Gastroesophageal sphincter (tissue), 4 donors: Measurements from ENCODE around the gene SLC51B. TPM values are rescaled to one million over a fixed set of nuclear protein-coding genes. Genes with fewer than 3 reads are reported as not detected.
A peak's percentile ranks its signal among the peaks of the same experiment; 100 is the strongest.
"Not testable (repeated sequence)": the region's sequence is repeated elsewhere in the genome, so short reads cannot be mapped to it uniquely, and the experiment has no call there.

Experiments used
- ATAC-seq: fragments of 150-250 bp; one replicate; pipeline ENCODE4 v1.9.1; 2016; ENCODE audit warnings: mild to moderate bottlenecking, moderate library complexity
- H3K27ac ChIP-seq, 4 donors: fragments of 200-600 bp; sonication (generic) in 3 of 4; 1 replicate in 3 of 4; 2 replicates in 1 of 4; pipeline ENCODE4 v1.5.1; 2016 to 2019
- H3K27me3 ChIP-seq: fragments of 200-600 bp; sonication (generic); one replicate; pipeline ENCODE4 v1.5.1; 2019
- H3K36me3 ChIP-seq, 2 donors: fragments of 200-600 bp; sonication (generic); one replicate each; pipeline ENCODE4 v1.5.1; 2019; ENCODE audit warnings: control low read depth in 1 of 2
- H3K4me1 ChIP-seq, 3 donors: fragments of 200-600 bp; sonication (generic); 1 replicate in 2 of 3; 2 replicates in 1 of 3; pipeline ENCODE4 v1.5.1; 2016 to 2019; ENCODE audit warnings: control low read depth in 2 of 3
- H3K4me3 ChIP-seq, 2 donors: fragments of 200-600 bp; sonication (generic); one replicate each; pipeline ENCODE4 v1.5.1; 2019; ENCODE audit warnings: mild to moderate bottlenecking in 1 of 2, moderate library complexity in 1 of 2
- H3K9me3 ChIP-seq, 3 donors: fragments of 200-600 bp; sonication (generic); one replicate each; pipeline ENCODE4 v1.5.1; 2017 to 2019; ENCODE audit warnings: control low read depth in 2 of 3
- CTCF ChIP-seq, 4 experiments: fragments of 200-600 bp in 2 of 4; fragments of 450-650 bp in 2 of 4; sonication (generic) in 1 of 4; IDR thresholded peaks; one replicate each; pipeline ENCODE4 v1.5.1; 2017 to 2019; ENCODE audit warnings: antibody characterized with exemption in 4 of 4, mild to moderate bottlenecking in 2 of 4, moderate library complexity in 2 of 4
- EP300 ChIP-seq: sonication (generic); formaldehyde crosslinking; IDR thresholded peaks from one replicate; pipeline ENCODE4 v1.6.1; 2017; ENCODE audit warnings: antibody characterized with exemption, mild to moderate bottlenecking
- POLR2A ChIP-seq, 2 donors: fragments of 450-650 bp; IDR thresholded peaks; one replicate each; pipeline ENCODE4 v1.6.1; 2017; ENCODE audit warnings: antibody characterized with exemption in 2 of 2, mild to moderate bottlenecking in 2 of 2, moderate library complexity in 1 of 2
- POLR2AphosphoS5 ChIP-seq: sonication (generic); formaldehyde crosslinking; IDR thresholded peaks from one replicate; pipeline ENCODE4 v1.6.1; 2017; ENCODE audit warnings: antibody characterized with exemption
- WGBS, 2 donors: methylation state at CpG; one replicate each; pipeline ENCODE4 v1.1.5; 2018; ENCODE audit warnings: low coverage in 1 of 2; 5-methylcytosine and 5-hydroxymethylcytosine counted together
- total RNA-seq, 4 donors: library from RNA; depleted of rRNA; stranded (reverse); fragments of >200 nt; gene quantifications; one replicate each; pipeline ENCODE4 v1.1.0, GENCODE V29; 2016

Gene SLC51B
- total RNA-seq, 4 donors from 2014 or later: not detected

GRCh38 chr15:65040461-65040860 lies 4.7 kb upstream of the SLC51B start:
- no peak overlapping the region for H3K27ac ChIP-seq
- H3K4me3 ChIP-seq: no peak overlapping the region
- no peaks in the 10 kb centered on the region for H3K27me3 ChIP-seq
- peaks cover 0 to 33% (median 4%) of the 10 kb centered on the region in 3 donors for H3K4me1 ChIP-seq
- H3K36me3 ChIP-seq: peaks cover 0 to 6% of the 10 kb centered on the region in 2 donors
- 79 to 87% methylated on average over 5 to 6 of the region's 6 CpGs for WGBS, 2 donors
- H3K9me3 ChIP-seq: no peaks in the 10 kb centered on the region
- no peak for TF ChIP-seq POLR2A (IDR thresholded peaks at IDR 0.05)
- no peak for TF ChIP-seq CTCF (IDR thresholded peaks at IDR 0.05)
- no peak for TF ChIP-seq POLR2AphosphoS5
- TF ChIP-seq EP300: no peak
- no peak for ATAC-seq

- TF ChIP-seq EP300: no peak
- TF ChIP-seq POLR2A (IDR thresholded peaks at IDR 0.05): no peak
- TF ChIP-seq POLR2AphosphoS5: no peak
- no peak for TF ChIP-seq CTCF (IDR thresholded peaks at IDR 0.05)
- H3K27ac ChIP-seq: no peak overlapping the region
- peaks cover 0 to 6% of the 10 kb centered on the region in 2 donors for H3K36me3 ChIP-seq
- H3K4me3 ChIP-seq: no peak overlapping the region
- peaks cover 0 to 36% (median 4%) of the 10 kb centered on the region in 3 donors for H3K4me1 ChIP-seq
- WGBS, 2 donors: 86 to 92% methylated on average over 2 of the region's 2 CpGs
- no peak for ATAC-seq
- no peaks in the 10 kb centered on the region for H3K9me3 ChIP-seq
- H3K27me3 ChIP-seq: no peaks in the 10 kb centered on the region
Observed at GRCh38 chr15:65041787-65042186, 3.4 kb upstream of the SLC51B start.

GRCh38 chr15:65042776-65043327 lies 2.3 kb upstream of the SLC51B start:
- Histone ChIP-seq H3K4me1 (peaks cover 0 to 37% (median 4%) of the 10 kb centered on the region in 3 donors), H3K4me3 (no peak overlapping the region), H3K36me3 (peaks cover 0 to 6% of the 10 kb centered on the region in 2 donors), H3K27ac (peak overlapping the region in 2 of 4 donors; percentile 11 to 26), H3K9me3 (no peaks in the 10 kb centered on the region), H3K27me3 (no peaks in the 10 kb centered on the region)
- 51 to 75% methylated on average over 3 to 4 of the region's 4 CpGs for WGBS, 2 donors
- no peak for ATAC-seq
- no peak for TF ChIP-seq CTCF (IDR thresholded peaks at IDR 0.05)
- no peak for TF ChIP-seq EP300
- TF ChIP-seq POLR2A (IDR thresholded peaks at IDR 0.05): no peak

DNA sequence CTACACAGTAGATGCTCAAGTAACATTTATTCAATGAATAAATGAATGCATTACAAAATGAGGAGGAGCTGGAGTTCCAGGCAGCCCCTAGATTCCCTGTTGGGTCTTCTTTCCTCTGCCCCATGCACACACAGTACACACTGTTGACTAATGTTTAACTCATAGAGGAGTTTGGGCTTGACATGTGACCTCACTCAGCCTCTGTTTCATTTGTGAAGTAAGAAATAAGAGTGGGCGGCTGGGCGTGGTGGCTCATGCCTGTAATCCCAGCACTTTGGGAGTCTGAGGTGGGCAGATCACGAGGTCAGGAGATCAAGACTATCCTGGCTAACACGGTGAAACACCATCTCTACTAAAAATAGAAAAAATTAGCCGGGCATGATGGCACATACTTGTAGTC lies 969 bp upstream of the SLC51B start:
- 60 to 61% methylated on average over 1 to 5 of the region's 5 CpGs for WGBS, 2 donors
- not testable (repeated sequence) for ATAC-seq

GRCh38 chr15:65048241-65048640 lies 3.1 kb downstream of the SLC51B start:
- Histone ChIP-seq H3K4me1 (peaks cover 0 to 55% (median 12%) of the 10 kb centered on the region in 3 donors), H3K27me3 (no peaks in the 10 kb centered on the region), H3K4me3 (no peak overlapping the region), H3K27ac (peak overlapping the region in 3 of 4 donors; percentile 35 to 53 (median 52)), H3K36me3 (peaks cover 0 to 29% of the 10 kb centered on the region in 2 donors), H3K9me3 (no peaks in the 10 kb centered on the region)
- TF ChIP-seq CTCF (IDR thresholded peaks at IDR 0.05) (no peak), EP300 (no peak), POLR2AphosphoS5 (no peak), POLR2A (IDR thresholded peaks at IDR 0.05) (no peak)
- 33 to 60% methylated on average over 1 to 2 of the region's 2 CpGs for WGBS, 2 donors
- no peak for ATAC-seq

More for the DNA sequence above, 969 bp upstream of the SLC51B start:
- not testable (repeated sequence) for H3K36me3 ChIP-seq, H3K9me3 ChIP-seq, H3K27me3 ChIP-seq, H3K4me3 ChIP-seq
- peaks cover 0 to 41% (median 4%) of the 10 kb centered on the region in 3 donors for H3K4me1 ChIP-seq
- peak overlapping the region in 2 of 4 donors; percentile 14 to 47 for H3K27ac ChIP-seq
